Measurements from ENCODE around the gene B3GNT8. TPM values are rescaled to one million over a fixed set of nuclear protein-coding genes. Genes with fewer than 3 reads are reported as not detected.
"Not testable (repeated sequence)": the region's sequence is repeated elsewhere in the genome, so short reads cannot be mapped to it uniquely, and the experiment has no call there.

Gene B3GNT8
- total RNA-seq, 1 experiment from 2014 or later, result not detected

DNA sequence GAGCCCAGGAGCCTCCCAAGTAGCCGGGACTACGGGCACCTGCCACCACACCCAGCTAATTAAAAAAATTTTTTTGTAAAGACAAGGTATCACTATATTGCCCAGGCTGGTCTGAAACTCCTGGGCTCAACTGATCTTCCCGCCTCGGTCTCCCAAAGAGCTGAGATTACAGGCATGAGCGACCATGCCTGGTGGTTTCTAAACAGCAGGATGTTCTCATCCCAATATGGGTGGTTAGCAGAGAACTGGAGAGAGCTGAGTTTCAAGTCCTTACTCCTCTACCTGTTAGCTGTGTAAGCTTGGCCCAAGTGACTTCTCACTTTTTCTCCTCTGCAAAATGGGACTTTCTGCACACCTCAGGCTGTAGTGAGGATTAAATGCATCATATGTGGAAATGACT lies 42.8 kb downstream of the B3GNT8 start:
- TF ChIP-seq, protein P1, sequence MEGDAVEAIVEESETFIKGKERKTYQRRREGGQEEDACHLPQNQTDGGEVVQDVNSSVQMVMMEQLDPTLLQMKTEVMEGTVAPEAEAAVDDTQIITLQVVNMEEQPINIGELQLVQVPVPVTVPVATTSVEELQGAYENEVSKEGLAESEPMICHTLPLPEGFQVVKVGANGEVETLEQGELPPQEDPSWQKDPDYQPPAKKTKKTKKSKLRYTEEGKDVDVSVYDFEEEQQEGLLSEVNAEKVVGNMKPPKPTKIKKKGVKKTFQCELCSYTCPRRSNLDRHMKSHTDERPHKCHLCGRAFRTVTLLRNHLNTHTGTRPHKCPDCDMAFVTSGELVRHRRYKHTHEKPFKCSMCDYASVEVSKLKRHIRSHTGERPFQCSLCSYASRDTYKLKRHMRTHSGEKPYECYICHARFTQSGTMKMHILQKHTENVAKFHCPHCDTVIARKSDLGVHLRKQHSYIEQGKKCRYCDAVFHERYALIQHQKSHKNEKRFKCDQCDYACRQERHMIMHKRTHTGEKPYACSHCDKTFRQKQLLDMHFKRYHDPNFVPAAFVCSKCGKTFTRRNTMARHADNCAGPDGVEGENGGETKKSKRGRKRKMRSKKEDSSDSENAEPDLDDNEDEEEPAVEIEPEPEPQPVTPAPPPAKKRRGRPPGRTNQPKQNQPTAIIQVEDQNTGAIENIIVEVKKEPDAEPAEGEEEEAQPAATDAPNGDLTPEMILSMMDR (conservative IDR thresholded peaks at IDR 0.05), result no peak
- Histone ChIP-seq H3K4me3 (no peak overlapping the region), H3K27ac (no peak overlapping the region), H3K79me2 (ENCODE audit: low read depth) (no peaks in the 10 kb centered on the region), H3K36me3 (ENCODE audit: low read depth) (0 out of 2 replicates have a peak, but pooled peaks cover 1% of the 10 kb centered on the region), H3K9me2 (ENCODE audit: insufficient read depth) (no peaks in the 10 kb centered on the region), H3K9me3 (ENCODE audit: insufficient read depth, low read depth) (no peaks in the 10 kb centered on the region), H3K4me2 (no peak overlapping the region), H4K20me1 (ENCODE audit: insufficient read depth) (no peaks in the 10 kb centered on the region), H3K27me3 (ENCODE audit: insufficient read depth, low read depth) (no peaks in the 10 kb centered on the region), H2AFZ (no peak overlapping the region), H3K4me1 (replicated peaks; ENCODE audit: insufficient read depth) (no peaks in the 10 kb centered on the region), H3F3A (ENCODE audit: insufficient read depth, low read depth) (peaks cover 12% of the 10 kb centered on the region; the same call in 1 of the 2 replicates)
- ChIA-PET POLR2A (ENCODE audit: unreplicated experiment) (interaction anchor here (0.6 kb wide), 1 partner anchor 727 kb away, joined by 3 read pairs; no protein-coding TSS in a partner anchor), CTCF (no interaction called here)
- intact Hi-C loops (cut with micrococcal nuclease; ENCODE audit: unreplicated experiment), result no loop called here
- BruUV-seq (replicated peaks), result no TSS peak
- no peak for DNase-seq

DNA sequence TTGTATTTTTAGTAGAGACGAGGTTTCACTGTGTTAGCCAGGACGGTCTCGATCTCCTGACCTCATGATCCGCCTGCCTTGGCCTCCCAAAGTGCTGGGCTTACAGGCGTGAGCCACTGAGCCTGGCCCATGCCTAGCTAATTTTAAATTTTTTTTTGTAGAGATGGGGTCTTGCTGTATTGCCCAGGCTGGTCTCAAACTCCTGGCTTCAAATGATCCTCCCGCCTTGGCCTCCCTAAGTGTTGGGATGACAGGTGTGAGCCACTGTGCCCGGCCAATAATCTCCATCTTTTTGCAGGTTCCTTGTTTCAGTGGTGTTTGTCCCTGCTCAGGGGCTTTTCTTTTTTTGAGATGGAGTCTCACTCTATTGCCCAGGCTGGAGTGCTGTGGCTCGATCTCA lies 45.6 kb downstream of the B3GNT8 start:
- DNase-seq; H3K4me1 ChIP-seq (replicated peaks; ENCODE audit: insufficient read depth); H4K20me1 ChIP-seq (ENCODE audit: insufficient read depth); H3K9me3 ChIP-seq (ENCODE audit: insufficient read depth, low read depth); H3K4me2 ChIP-seq; H3K27ac ChIP-seq; intact Hi-C loops (cut with micrococcal nuclease; ENCODE audit: unreplicated experiment); H3K79me2 ChIP-seq (ENCODE audit: low read depth); H2AFZ ChIP-seq; BruUV-seq (replicated peaks); H3F3A ChIP-seq (ENCODE audit: insufficient read depth, low read depth); H3K9me2 ChIP-seq (ENCODE audit: insufficient read depth); H3K36me3 ChIP-seq (ENCODE audit: low read depth); POLR2A ChIA-PET (ENCODE audit: unreplicated experiment); H3K27me3 ChIP-seq (ENCODE audit: insufficient read depth, low read depth); H3K4me3 ChIP-seq: not testable (repeated sequence)
- CTCF ChIA-PET, result interaction anchor here (0.6 kb wide), 1 partner anchor 15 kb away, joined by 4 read pairs; no protein-coding TSS in a partner anchor

DNA sequence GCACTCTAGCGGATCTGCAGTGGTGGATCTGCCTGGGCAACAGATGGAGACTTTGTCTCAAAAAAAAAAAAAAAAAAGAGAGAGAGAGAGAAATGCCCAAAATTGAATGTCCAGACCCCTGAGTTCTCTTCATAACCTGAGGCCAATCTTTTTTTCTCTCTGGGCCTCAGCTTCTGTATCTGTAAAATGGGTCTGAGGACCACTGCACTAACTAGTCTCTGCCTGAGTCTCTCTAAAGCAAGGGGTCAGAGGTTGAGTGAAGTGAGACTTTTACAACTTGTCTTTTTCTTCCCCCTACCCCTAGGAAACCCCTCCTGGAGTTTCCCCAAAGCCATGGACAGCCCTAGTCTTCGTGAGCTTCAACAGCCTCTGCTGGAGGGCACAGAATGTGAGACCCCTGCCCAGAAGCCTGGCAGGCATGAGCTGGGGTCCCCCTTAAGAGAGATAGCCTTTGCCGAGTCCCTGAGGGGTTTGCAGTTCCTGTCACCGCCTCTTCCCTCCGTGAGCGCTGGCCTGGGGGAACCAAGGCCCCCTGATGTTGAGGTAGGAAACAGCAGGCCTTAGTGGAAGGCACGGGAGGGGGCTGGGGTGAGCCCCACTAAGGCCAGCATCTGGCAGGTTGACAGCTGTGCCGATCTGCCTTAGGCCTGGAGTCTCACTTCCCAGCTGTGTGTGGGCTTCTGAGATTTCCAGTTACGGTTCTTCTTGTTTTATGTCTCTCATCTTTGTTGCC lies 49.0 kb downstream of the B3GNT8 start:
- intact Hi-C loops (cut with micrococcal nuclease; ENCODE audit: unreplicated experiment), result no loop called here
- no peak overlapping the region for H2AFZ ChIP-seq
- TF ChIP-seq, protein P1 (conservative IDR thresholded peaks at IDR 0.05), result no peak
- TF ChIP-seq EZH2 (IDR thresholded peaks at IDR 0.05; ENCODE audit: low read depth), result no peak
- no peak overlapping the region for H3K4me2 ChIP-seq
- no peaks in the 10 kb centered on the region for H3K4me1 ChIP-seq (replicated peaks; ENCODE audit: insufficient read depth)
- ChIA-PET POLR2A (ENCODE audit: unreplicated experiment) (no interaction called here), CTCF (no interaction called here)
- BruUV-seq (replicated peaks), result no TSS peak
- H3F3A ChIP-seq (ENCODE audit: insufficient read depth, low read depth), result no peaks in the 10 kb centered on the region
- DNase-seq, result no peak
- H3K36me3 ChIP-seq (ENCODE audit: low read depth), result no peaks in the 10 kb centered on the region
- no peaks in the 10 kb centered on the region for H4K20me1 ChIP-seq (ENCODE audit: insufficient read depth)
- H3K9me3 ChIP-seq (ENCODE audit: insufficient read depth, low read depth), result no peaks in the 10 kb centered on the region
- H3K27ac ChIP-seq, result no peak overlapping the region
- H3K4me3 ChIP-seq, result no peak overlapping the region
- H3K9me2 ChIP-seq (ENCODE audit: insufficient read depth), result no peaks in the 10 kb centered on the region
- H3K27me3 ChIP-seq (ENCODE audit: insufficient read depth, low read depth), result no peaks in the 10 kb centered on the region
- H3K79me2 ChIP-seq (ENCODE audit: low read depth), result no peaks in the 10 kb centered on the region

DNA sequence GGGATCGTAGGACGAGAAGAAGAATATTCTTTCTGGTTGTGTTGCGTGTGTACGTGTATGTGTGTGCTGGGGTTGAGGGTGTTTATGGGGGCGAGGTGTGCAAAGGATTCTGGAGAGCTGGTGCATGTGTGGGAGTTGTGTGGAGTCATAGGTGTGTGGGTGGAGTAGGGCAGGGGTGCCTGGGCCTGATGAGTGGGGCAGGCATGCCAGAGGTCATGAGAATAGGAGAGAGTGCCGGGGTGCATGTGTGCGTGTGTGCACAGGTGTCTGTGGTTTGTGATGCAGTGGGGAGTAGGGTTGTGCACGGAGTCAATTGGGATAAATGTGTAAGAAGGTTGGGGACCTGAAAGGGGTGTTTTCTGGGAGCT lies 50.2 kb downstream of the B3GNT8 start:
- Histone ChIP-seq H3K79me2 (ENCODE audit: low read depth) (no peaks in the 10 kb centered on the region), H3K4me2 (no peak overlapping the region), H3K4me1 (replicated peaks; ENCODE audit: insufficient read depth) (no peaks in the 10 kb centered on the region), H3K27ac (no peak overlapping the region), H2AFZ (no peak overlapping the region), H3K9me2 (ENCODE audit: insufficient read depth) (no peaks in the 10 kb centered on the region), H3K27me3 (ENCODE audit: insufficient read depth, low read depth) (no peaks in the 10 kb centered on the region), H3K9me3 (ENCODE audit: insufficient read depth, low read depth) (no peaks in the 10 kb centered on the region), H3K36me3 (ENCODE audit: low read depth) (no peaks in the 10 kb centered on the region), H3F3A (ENCODE audit: insufficient read depth, low read depth) (no peaks in the 10 kb centered on the region), H4K20me1 (ENCODE audit: insufficient read depth) (no peaks in the 10 kb centered on the region), H3K4me3 (no peak overlapping the region)
- no TSS peak for BruUV-seq (replicated peaks)
- CTCF ChIA-PET, result no interaction called here
- TF ChIP-seq, protein P1 (conservative IDR thresholded peaks at IDR 0.05), result no peak
- TF ChIP-seq EZH2 (IDR thresholded peaks at IDR 0.05; ENCODE audit: low read depth), result no peak
- no peak for DNase-seq
- intact Hi-C loops (cut with micrococcal nuclease; ENCODE audit: unreplicated experiment), result no loop called here
- POLR2A ChIA-PET (ENCODE audit: unreplicated experiment), result interaction anchor here (0.6 to 0.7 kb wide), 2 partner anchors 9 to 192 kb away, joined by 3 to 15 read pairs; no protein-coding TSS in a partner anchor

Data from PC-9 (cell line).